HepG2 (cell line): ENCODE measurements around the gene ASNS. TPM values are rescaled to one million over a fixed set of nuclear protein-coding genes. Genes with fewer than 3 reads are reported as not detected.

ENCODE experiments used
- ASH2L ChIP-seq: fragments of 300-600, 200-600 bp; sonication (generic); IDR thresholded peaks from 2 replicates; pipeline ENCODE4 v1.7.0; 2017; ENCODE audit warnings: low read depth, mild to moderate bottlenecking, moderate library complexity, mixed read lengths, low read length; ENCODE audit not compliant: insufficient read length
- BCL3 ChIP-seq: sonication (generic); formaldehyde crosslinking; IDR thresholded peaks from 2 replicates; pipeline ENCODE4 v1.5.1; 2020; ENCODE audit warnings: mild to moderate bottlenecking, missing genetic modification reagents, moderate library complexity
- CBFB ChIP-seq: sonication (generic); formaldehyde crosslinking; IDR thresholded peaks from 2 replicates; pipeline ENCODE4 v1.4.0; 2020; ENCODE audit warnings: missing genetic modification reagents
- CSRNP1 ChIP-seq: sonication (generic); formaldehyde crosslinking; IDR thresholded peaks from 2 replicates; pipeline ENCODE4 v1.8.1; 2023; ENCODE audit warnings: mild to moderate bottlenecking, missing genetic modification reagents
- ELK4 ChIP-seq: sonication (generic); formaldehyde crosslinking; IDR thresholded peaks from 2 replicates; pipeline ENCODE4 v1.9.0; 2021; ENCODE audit warnings: missing genetic modification reagents, borderline replicate concordance
- FOSL1 ChIP-seq: sonication (generic); formaldehyde crosslinking; IDR thresholded peaks from 2 replicates; pipeline ENCODE4 v1.9.0; 2021; ENCODE audit warnings: missing genetic modification reagents, borderline replicate concordance
- FOXJ3 ChIP-seq: sonication (generic); formaldehyde crosslinking; IDR thresholded peaks from 2 replicates; pipeline ENCODE4 v1.4.0; 2020; ENCODE audit warnings: missing genetic modification reagents, mild to moderate bottlenecking, borderline replicate concordance
- HIVEP1 ChIP-seq: sonication (generic); formaldehyde crosslinking; IDR thresholded peaks from 2 replicates; pipeline ENCODE4 v1.4.0; 2020; ENCODE audit warnings: mild to moderate bottlenecking, missing genetic modification reagents
- MXD3 ChIP-seq: IDR thresholded peaks from 2 replicates; pipeline ENCODE4 v1.6.1; 2016; ENCODE audit warnings: mild to moderate bottlenecking, missing biosample characterization, missing genetic modification reagents
- REPIN1 ChIP-seq: sonication (generic); formaldehyde crosslinking; IDR thresholded peaks from 2 replicates; pipeline ENCODE4 v1.8.0; 2022; ENCODE audit warnings: missing genetic modification reagents, low read depth, mild to moderate bottlenecking, borderline replicate concordance
- RFX3 ChIP-seq: IDR thresholded peaks from 2 replicates; pipeline ENCODE4 v1.6.1; 2016; ENCODE audit warnings: missing biosample characterization, missing genetic modification reagents
- ZNF362 ChIP-seq: sonication (generic); formaldehyde crosslinking; IDR thresholded peaks from 2 replicates; pipeline ENCODE4 v1.4.0; 2020; ENCODE audit warnings: missing genetic modification reagents, mild to moderate bottlenecking, borderline replicate concordance
- ZNF501 ChIP-seq: sonication (generic); formaldehyde crosslinking; IDR thresholded peaks from 2 replicates; pipeline ENCODE4 v1.5.1; 2020; ENCODE audit warnings: mild to moderate bottlenecking, moderate library complexity, missing genetic modification reagents
- ZNF569 ChIP-seq: sonication (generic); formaldehyde crosslinking; IDR thresholded peaks from 2 replicates; pipeline ENCODE4 v1.5.0; 2020; ENCODE audit warnings: mild to moderate bottlenecking, missing genetic modification reagents, moderate library complexity, borderline replicate concordance
- ZSCAN22 ChIP-seq: sonication (generic); formaldehyde crosslinking; IDR thresholded peaks from 2 replicates; pipeline ENCODE4 v1.4.0; 2020; ENCODE audit warnings: mild to moderate bottlenecking, missing genetic modification reagents
- ZXDC ChIP-seq: sonication (generic); formaldehyde crosslinking; IDR thresholded peaks from 2 replicates; pipeline ENCODE4 v1.5.0; 2020; ENCODE audit warnings: mild to moderate bottlenecking, missing genetic modification reagents
- polyA plus RNA-seq, 8 experiments: library from polyadenylated mRNA; depleted of rRNA in 3 of 8; stranded (reverse) in 7 of 8; unstranded in 1 of 8; fragments of >200 nt; fragmentation: Illumina TruSeq in 4 of 8; extraction: Trizol in 4 of 8; gene quantifications; 2 replicates each; pipeline versions ENCODE4 v1.2.1 to v1.2.3, GENCODE V29; 2011 to 2016; ENCODE audit warnings: low read depth in 4 of 8, missing spikeins in 1 of 8, mixed read lengths in 1 of 8; ENCODE audit not compliant: insufficient read depth in 1 of 8
- total RNA-seq, 5 experiments: library from RNA; depleted of rRNA; stranded (reverse); fragments of >200 nt; fragmentation: Illumina TruSeq; extraction: Trizol; gene quantifications; 2 replicates each; pipeline ENCODE4 v1.2.3, GENCODE V29; 2016; ENCODE audit warnings: low read depth in 1 of 5

Gene ASNS
- total and polyA plus RNA-seq, 2 of the 13 experiments (the other 11 are each of a cell fraction or from before 2014, with no cell fraction given) = 55.0 to 75.1 TPM

- no peak for TF ChIP-seq ZSCAN22 (CRISPR knock-in tag)
- TF ChIP-seq ASH2L = peak; percentile 80
- TF ChIP-seq ZNF569 (CRISPR knock-in tag) = peak; percentile 68; the same call in 1 of the 2 replicates
- TF ChIP-seq CBFB (CRISPR knock-in tag) = no peak; the same call in none of the 2 replicates
- peak; percentile 96 for TF ChIP-seq REPIN1 (CRISPR knock-in tag)
- no peak for TF ChIP-seq ZNF362 (CRISPR knock-in tag)
- TF ChIP-seq MXD3 (CRISPR knock-in tag) = peak; percentile 34; the same call in 1 of the 2 replicates
- TF ChIP-seq BCL3 (CRISPR knock-in tag) = no peak
- TF ChIP-seq ZXDC = peak; percentile 44; the same call in 1 of the 2 replicates
- TF ChIP-seq HIVEP1 (CRISPR knock-in tag) = no peak; the same call in 1 of the 2 replicates
- no peak for TF ChIP-seq FOSL1 (CRISPR knock-in tag)
- peak; percentile 85; the same call in 1 of the 2 replicates for TF ChIP-seq CSRNP1 (CRISPR knock-in tag)
- TF ChIP-seq RFX3 (CRISPR knock-in tag) = no peak
- peak; percentile 68; the same call in 1 of the 2 replicates for TF ChIP-seq ZNF501 (CRISPR knock-in tag)
- no peak for TF ChIP-seq ELK4 (CRISPR knock-in tag)
- TF ChIP-seq FOXJ3 (CRISPR knock-in tag) = no peak; the same call in 1 of the 2 replicates
Measured at GRCh38 chr7:97872025-97872669, at the start of gene ASNS (continued).
